ENCODE measurements around the gene KCNK17.
A peak's percentile ranks its signal among the peaks of the same experiment; 100 is the strongest.

GRCh38 chr6:39347906-39348585, 33.8 kb upstream of the KCNK17 start:
- TF ChIP-seq, protein P1, sequence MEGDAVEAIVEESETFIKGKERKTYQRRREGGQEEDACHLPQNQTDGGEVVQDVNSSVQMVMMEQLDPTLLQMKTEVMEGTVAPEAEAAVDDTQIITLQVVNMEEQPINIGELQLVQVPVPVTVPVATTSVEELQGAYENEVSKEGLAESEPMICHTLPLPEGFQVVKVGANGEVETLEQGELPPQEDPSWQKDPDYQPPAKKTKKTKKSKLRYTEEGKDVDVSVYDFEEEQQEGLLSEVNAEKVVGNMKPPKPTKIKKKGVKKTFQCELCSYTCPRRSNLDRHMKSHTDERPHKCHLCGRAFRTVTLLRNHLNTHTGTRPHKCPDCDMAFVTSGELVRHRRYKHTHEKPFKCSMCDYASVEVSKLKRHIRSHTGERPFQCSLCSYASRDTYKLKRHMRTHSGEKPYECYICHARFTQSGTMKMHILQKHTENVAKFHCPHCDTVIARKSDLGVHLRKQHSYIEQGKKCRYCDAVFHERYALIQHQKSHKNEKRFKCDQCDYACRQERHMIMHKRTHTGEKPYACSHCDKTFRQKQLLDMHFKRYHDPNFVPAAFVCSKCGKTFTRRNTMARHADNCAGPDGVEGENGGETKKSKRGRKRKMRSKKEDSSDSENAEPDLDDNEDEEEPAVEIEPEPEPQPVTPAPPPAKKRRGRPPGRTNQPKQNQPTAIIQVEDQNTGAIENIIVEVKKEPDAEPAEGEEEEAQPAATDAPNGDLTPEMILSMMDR (IDR thresholded peaks at IDR 0.05), result peak; percentile 70 to 88 (median 82)
- TF ChIP-seq POLR2A (IDR thresholded peaks at IDR 0.05), result no peak

Data from upper lobe of left lung (tissue), 4 donors.